ENCODE measurements around the gene ITGA3. TPM values are rescaled to one million over a fixed set of nuclear protein-coding genes. Genes with fewer than 3 reads are reported as not detected.

ITGA3 gene
- total and polyA plus RNA-seq, 2 of the 13 experiments (the other 11 are each of a cell fraction or from before 2014, with no cell fraction given): 0.48 to 0.69 TPM

DNA sequence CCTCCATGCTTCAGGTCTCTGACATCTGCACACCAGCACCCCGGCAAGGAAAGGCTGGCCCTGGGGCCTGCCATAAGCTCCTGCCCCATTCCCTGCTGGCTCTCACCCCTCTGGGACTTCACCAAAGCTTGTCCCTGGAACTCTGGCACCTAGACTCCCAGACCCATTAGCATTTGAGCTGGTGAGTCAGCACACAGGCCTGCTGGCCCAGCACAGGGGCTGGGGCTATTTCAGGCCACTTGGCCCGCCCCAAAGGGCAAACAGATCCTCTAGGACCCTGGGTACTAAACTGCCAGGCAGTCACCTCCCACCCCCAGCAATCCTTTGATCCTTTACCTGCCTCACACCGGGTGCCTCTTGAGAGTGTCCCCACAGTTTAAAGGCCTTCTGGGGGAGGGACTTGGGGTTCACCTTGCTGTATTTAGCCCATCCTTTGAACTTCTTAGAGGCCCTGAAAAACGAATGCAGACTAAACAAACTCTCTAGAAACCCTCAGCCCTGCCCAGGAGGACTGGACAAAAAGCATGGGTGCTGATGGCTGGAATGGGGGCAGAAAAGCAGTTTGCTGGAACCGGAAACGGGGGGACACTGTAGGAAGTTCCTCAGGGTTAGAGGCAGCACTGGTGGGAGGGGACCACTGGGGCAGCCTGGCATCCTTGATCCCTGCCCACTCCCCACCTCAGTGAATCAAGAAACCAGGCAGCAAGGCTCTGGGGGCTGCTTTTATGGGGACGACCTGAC is 77.3 kb downstream of the ITGA3 start (continued):
- TF ChIP-seq, protein P1, sequence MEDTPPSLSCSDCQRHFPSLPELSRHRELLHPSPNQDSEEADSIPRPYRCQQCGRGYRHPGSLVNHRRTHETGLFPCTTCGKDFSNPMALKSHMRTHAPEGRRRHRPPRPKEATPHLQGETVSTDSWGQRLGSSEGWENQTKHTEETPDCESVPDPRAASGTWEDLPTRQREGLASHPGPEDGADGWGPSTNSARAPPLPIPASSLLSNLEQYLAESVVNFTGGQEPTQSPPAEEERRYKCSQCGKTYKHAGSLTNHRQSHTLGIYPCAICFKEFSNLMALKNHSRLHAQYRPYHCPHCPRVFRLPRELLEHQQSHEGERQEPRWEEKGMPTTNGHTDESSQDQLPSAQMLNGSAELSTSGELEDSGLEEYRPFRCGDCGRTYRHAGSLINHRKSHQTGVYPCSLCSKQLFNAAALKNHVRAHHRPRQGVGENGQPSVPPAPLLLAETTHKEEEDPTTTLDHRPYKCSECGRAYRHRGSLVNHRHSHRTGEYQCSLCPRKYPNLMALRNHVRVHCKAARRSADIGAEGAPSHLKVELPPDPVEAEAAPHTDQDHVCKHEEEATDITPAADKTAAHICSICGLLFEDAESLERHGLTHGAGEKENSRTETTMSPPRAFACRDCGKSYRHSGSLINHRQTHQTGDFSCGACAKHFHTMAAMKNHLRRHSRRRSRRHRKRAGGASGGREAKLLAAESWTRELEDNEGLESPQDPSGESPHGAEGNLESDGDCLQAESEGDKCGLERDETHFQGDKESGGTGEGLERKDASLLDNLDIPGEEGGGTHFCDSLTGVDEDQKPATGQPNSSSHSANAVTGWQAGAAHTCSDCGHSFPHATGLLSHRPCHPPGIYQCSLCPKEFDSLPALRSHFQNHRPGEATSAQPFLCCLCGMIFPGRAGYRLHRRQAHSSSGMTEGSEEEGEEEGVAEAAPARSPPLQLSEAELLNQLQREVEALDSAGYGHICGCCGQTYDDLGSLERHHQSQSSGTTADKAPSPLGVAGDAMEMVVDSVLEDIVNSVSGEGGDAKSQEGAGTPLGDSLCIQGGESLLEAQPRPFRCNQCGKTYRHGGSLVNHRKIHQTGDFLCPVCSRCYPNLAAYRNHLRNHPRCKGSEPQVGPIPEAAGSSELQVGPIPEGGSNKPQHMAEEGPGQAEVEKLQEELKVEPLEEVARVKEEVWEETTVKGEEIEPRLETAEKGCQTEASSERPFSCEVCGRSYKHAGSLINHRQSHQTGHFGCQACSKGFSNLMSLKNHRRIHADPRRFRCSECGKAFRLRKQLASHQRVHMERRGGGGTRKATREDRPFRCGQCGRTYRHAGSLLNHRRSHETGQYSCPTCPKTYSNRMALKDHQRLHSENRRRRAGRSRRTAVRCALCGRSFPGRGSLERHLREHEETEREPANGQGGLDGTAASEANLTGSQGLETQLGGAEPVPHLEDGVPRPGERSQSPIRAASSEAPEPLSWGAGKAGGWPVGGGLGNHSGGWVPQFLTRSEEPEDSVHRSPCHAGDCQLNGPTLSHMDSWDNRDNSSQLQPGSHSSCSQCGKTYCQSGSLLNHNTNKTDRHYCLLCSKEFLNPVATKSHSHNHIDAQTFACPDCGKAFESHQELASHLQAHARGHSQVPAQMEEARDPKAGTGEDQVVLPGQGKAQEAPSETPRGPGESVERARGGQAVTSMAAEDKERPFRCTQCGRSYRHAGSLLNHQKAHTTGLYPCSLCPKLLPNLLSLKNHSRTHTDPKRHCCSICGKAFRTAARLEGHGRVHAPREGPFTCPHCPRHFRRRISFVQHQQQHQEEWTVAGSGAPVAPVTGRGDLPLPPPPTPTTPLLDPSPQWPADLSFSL (CRISPR knock-in tag; IDR thresholded peaks at IDR 0.05): no peak
- TF ChIP-seq, protein P2, sequence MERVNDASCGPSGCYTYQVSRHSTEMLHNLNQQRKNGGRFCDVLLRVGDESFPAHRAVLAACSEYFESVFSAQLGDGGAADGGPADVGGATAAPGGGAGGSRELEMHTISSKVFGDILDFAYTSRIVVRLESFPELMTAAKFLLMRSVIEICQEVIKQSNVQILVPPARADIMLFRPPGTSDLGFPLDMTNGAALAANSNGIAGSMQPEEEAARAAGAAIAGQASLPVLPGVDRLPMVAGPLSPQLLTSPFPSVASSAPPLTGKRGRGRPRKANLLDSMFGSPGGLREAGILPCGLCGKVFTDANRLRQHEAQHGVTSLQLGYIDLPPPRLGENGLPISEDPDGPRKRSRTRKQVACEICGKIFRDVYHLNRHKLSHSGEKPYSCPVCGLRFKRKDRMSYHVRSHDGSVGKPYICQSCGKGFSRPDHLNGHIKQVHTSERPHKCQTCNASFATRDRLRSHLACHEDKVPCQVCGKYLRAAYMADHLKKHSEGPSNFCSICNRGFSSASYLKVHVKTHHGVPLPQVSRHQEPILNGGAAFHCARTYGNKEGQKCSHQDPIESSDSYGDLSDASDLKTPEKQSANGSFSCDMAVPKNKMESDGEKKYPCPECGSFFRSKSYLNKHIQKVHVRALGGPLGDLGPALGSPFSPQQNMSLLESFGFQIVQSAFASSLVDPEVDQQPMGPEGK (CRISPR knock-in tag; IDR thresholded peaks at IDR 0.05): peak; percentile 85
- peak; percentile 83 for TF ChIP-seq BCL6 (CRISPR knock-in tag; IDR thresholded peaks at IDR 0.05)
- TF ChIP-seq TCF7 (IDR thresholded peaks at IDR 0.05; ENCODE audit: low read depth): peak; percentile 83
- TF ChIP-seq, protein P3, sequence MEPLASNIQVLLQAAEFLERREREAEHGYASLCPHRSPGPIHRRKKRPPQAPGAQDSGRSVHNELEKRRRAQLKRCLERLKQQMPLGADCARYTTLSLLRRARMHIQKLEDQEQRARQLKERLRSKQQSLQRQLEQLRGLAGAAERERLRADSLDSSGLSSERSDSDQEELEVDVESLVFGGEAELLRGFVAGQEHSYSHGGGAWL (CRISPR knock-in tag; IDR thresholded peaks at IDR 0.05): no peak
- TF ChIP-seq, protein P4, sequence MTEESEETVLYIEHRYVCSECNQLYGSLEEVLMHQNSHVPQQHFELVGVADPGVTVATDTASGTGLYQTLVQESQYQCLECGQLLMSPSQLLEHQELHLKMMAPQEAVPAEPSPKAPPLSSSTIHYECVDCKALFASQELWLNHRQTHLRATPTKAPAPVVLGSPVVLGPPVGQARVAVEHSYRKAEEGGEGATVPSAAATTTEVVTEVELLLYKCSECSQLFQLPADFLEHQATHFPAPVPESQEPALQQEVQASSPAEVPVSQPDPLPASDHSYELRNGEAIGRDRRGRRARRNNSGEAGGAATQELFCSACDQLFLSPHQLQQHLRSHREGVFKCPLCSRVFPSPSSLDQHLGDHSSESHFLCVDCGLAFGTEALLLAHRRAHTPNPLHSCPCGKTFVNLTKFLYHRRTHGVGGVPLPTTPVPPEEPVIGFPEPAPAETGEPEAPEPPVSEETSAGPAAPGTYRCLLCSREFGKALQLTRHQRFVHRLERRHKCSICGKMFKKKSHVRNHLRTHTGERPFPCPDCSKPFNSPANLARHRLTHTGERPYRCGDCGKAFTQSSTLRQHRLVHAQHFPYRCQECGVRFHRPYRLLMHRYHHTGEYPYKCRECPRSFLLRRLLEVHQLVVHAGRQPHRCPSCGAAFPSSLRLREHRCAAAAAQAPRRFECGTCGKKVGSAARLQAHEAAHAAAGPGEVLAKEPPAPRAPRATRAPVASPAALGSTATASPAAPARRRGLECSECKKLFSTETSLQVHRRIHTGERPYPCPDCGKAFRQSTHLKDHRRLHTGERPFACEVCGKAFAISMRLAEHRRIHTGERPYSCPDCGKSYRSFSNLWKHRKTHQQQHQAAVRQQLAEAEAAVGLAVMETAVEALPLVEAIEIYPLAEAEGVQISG (CRISPR knock-in tag; IDR thresholded peaks at IDR 0.05): peak; percentile 67; the same call in 1 of the 2 replicates
- TF ChIP-seq, protein P5, sequence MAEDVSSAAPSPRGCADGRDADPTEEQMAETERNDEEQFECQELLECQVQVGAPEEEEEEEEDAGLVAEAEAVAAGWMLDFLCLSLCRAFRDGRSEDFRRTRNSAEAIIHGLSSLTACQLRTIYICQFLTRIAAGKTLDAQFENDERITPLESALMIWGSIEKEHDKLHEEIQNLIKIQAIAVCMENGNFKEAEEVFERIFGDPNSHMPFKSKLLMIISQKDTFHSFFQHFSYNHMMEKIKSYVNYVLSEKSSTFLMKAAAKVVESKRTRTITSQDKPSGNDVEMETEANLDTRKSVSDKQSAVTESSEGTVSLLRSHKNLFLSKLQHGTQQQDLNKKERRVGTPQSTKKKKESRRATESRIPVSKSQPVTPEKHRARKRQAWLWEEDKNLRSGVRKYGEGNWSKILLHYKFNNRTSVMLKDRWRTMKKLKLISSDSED (CRISPR knock-in tag; IDR thresholded peaks at IDR 0.05): no peak
- TF ChIP-seq MEIS2 (CRISPR knock-in tag; IDR thresholded peaks at IDR 0.05): no peak
- TF ChIP-seq, protein P6, sequence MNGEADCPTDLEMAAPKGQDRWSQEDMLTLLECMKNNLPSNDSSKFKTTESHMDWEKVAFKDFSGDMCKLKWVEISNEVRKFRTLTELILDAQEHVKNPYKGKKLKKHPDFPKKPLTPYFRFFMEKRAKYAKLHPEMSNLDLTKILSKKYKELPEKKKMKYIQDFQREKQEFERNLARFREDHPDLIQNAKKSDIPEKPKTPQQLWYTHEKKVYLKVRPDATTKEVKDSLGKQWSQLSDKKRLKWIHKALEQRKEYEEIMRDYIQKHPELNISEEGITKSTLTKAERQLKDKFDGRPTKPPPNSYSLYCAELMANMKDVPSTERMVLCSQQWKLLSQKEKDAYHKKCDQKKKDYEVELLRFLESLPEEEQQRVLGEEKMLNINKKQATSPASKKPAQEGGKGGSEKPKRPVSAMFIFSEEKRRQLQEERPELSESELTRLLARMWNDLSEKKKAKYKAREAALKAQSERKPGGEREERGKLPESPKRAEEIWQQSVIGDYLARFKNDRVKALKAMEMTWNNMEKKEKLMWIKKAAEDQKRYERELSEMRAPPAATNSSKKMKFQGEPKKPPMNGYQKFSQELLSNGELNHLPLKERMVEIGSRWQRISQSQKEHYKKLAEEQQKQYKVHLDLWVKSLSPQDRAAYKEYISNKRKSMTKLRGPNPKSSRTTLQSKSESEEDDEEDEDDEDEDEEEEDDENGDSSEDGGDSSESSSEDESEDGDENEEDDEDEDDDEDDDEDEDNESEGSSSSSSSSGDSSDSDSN (CRISPR knock-in tag; IDR thresholded peaks at IDR 0.05): peak; percentile 55; the same call in 1 of the 2 replicates
